Fibroblast of the aortic adventitia (primary cell): ENCODE data around the gene TMED1. TPM values are rescaled to one million over a fixed set of nuclear protein-coding genes. Genes with fewer than 3 reads are reported as not detected.
"Not testable (repeated sequence)": the region's sequence is repeated elsewhere in the genome, so short reads cannot be mapped to it uniquely, and the experiment has no call there.

ENCODE experiments used
- DNase-seq: peaks from one replicate; pipeline ENCODE4 v3.0.0-alpha.2; 2010; ENCODE audit warnings: low read depth
- H3K4me3 ChIP-seq: 2 replicates; pipeline ENCODE4 v1.5.1; 2011; ENCODE audit warnings: low read depth, mild to moderate bottlenecking, control low read depth, low read length, moderate library complexity
- CTCF ChIP-seq: IDR thresholded peaks from 2 replicates; pipeline ENCODE4 v1.5.1; 2011; ENCODE audit warnings: mild to moderate bottlenecking, low read length, control low read depth, inconsistent platforms; ENCODE audit not compliant: insufficient read depth
- total RNA-seq: library from RNA; depleted of rRNA; stranded (reverse); fragments of >200 nt; gene quantifications from 2 replicates; pipeline ENCODE4 v1.2.3, GENCODE V29; 2012; ENCODE audit warnings: low replicate concordance

Gene TMED1
- total RNA-seq, 1 donor, result 30.2 TPM

- peak; percentile 84 for TF ChIP-seq CTCF
- no peak overlapping the region for H3K4me3 ChIP-seq
- DNase-seq, result peak; percentile 32
Observed at GRCh38 chr19:10858204-10858828, 22.3 kb upstream of the TMED1 start.

GRCh38 chr19:10856899-10857298 is 20.9 kb upstream of the TMED1 start:
- not testable (repeated sequence) for DNase-seq, H3K4me3 ChIP-seq

- TF ChIP-seq CTCF, result peak; percentile 55
- H3K4me3 ChIP-seq, result no peak overlapping the region
- no peak for DNase-seq
Observed at GRCh38 chr19:10855879-10856522, 20.0 kb upstream of the TMED1 start.

DNA sequence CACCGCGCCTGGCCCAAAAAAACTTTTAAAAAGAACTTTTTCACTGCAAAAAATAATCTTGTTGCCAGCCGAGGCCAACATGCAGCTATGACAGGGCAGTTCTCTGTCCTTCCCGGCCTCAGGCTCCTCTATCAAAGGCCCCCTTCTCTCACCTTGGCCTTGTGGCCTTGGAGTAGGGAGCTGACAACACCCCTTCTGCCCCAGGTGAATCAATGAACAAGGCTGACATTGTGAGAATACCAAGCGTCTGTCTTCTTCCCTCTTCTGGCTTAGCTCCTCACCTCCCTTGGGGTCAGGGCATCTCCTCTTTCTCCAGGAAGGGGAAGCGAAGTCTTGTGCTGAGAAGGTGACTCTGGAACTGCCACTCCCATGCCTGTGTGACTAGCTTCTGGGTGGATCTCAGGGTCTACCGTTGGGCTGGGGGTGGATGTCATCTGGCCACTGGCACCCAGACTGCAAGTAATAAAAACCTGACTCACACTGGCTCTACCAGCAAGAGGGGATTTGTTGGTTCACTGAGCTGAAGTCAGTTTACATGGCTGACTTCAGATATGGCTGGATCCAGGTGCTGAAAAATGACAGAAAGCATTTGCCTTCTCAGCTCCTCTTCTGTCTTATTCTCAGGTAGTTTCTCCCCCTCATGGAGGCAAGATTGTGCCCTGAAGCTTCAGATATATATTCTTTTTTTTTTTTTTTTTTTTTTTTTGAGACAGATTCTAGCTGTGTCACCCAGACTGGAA is 18.5 kb upstream of the TMED1 start:
- H3K4me3 ChIP-seq, result no peak overlapping the region
- DNase-seq, result no peak
- no peak for TF ChIP-seq CTCF

GRCh38 chr19:10852941-10853340 is 16.9 kb upstream of the TMED1 start:
- no peak for TF ChIP-seq CTCF
- DNase-seq, result no peak
- H3K4me3 ChIP-seq, result no peak overlapping the region

GRCh38 chr19:10852098-10852800 is 16.2 kb upstream of the TMED1 start:
- DNase-seq, result peak; percentile 53
- no peak overlapping the region for H3K4me3 ChIP-seq
- no peak for TF ChIP-seq CTCF

DNA sequence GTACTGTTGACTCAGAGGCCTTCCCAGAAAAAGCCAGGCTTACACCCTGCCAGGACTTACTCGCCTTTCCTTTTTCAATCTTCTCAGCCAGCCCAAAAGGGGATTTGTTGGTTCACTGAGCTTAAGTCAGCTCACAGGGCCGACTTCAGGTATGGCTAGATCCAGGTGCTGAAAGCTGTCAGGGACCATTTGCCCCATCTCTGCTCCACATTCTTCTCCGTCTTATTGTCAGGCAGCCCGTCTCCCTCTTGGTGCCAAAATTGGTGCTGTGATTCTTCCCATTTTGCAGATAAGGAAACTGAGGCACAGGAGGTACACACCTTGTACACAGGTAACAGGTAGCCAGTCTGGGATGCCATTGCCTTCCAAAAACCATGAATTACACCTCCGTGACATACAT is 14.6 kb upstream of the TMED1 start:
- no peak overlapping the region for H3K4me3 ChIP-seq
- no peak for TF ChIP-seq CTCF
- no peak for DNase-seq
